CD14-positive monocyte (primary cell): ENCODE results near the gene MCF2L. TPM values are rescaled to one million over a fixed set of nuclear protein-coding genes. Genes with fewer than 3 reads are reported as not detected.
A peak's percentile ranks its signal among the peaks of the same experiment; 100 is the strongest.

ENCODE experiments used
- DNase-seq, 3 donors: peaks; one replicate each; pipeline ENCODE4 v3.0.0-alpha.2; 2011 to 2022
- H2AFZ ChIP-seq: 2 replicates; pipeline ENCODE4 v1.6.0; 2012; ENCODE audit warnings: mild to moderate bottlenecking, low read depth, low read length, inconsistent platforms; ENCODE audit not compliant: insufficient read depth, poor library complexity, severe bottlenecking
- H3K27ac ChIP-seq, 2 donors: 1 replicate in 1 of 2; 2 replicates in 1 of 2; pipeline ENCODE4 v1.5.1; 2012 to 2013; ENCODE audit warnings: low read length in 2 of 2, control low read depth in 1 of 2, inconsistent platforms in 1 of 2, low read depth in 1 of 2, mild to moderate bottlenecking in 1 of 2
- H3K27me3 ChIP-seq, 2 donors: one replicate each; pipeline versions ENCODE4 v1.6.0 to v1.6.1; 2011 to 2013; ENCODE audit warnings: low read length in 2 of 2; ENCODE audit not compliant: control insufficient read depth in 2 of 2, insufficient read depth in 2 of 2
- H3K36me3 ChIP-seq, 2 donors: replicated peaks in 1 of 2; 1 replicate in 1 of 2; 2 replicates in 1 of 2; pipeline versions ENCODE4 v1.5.1 to v1.6.1; 2012 to 2013; ENCODE audit warnings: low read length in 2 of 2, control low read depth in 1 of 2, inconsistent platforms in 1 of 2, mild to moderate bottlenecking in 1 of 2; ENCODE audit not compliant: insufficient read depth in 2 of 2, control insufficient read depth in 1 of 2
- H3K4me1 ChIP-seq, 2 donors: 1 replicate in 1 of 2; 2 replicates in 1 of 2; pipeline versions ENCODE4 v1.5.1 to v1.6.1; 2012 to 2013; ENCODE audit warnings: low read length in 2 of 2, control low read depth in 1 of 2, inconsistent platforms in 1 of 2, mild to moderate bottlenecking in 1 of 2, moderate library complexity in 1 of 2; ENCODE audit not compliant: insufficient read depth in 2 of 2, control insufficient read depth in 1 of 2
- H3K4me2 ChIP-seq: replicated peaks from 2 replicates; pipeline ENCODE3; 2012; ENCODE audit warnings: low read length, moderate library complexity, mild to moderate bottlenecking; ENCODE audit not compliant: poor library complexity, severe bottlenecking; ENCODE audit errors: extremely low read depth
- H3K4me3 ChIP-seq, 3 experiments: fragments of 200-600 bp in 1 of 3; sonication (generic) in 1 of 3; replicated peaks in 1 of 3; 1 replicate in 2 of 3; 2 replicates in 1 of 3; pipeline ENCODE4 v1.5.1; 2011 to 2013; ENCODE audit warnings: low read length in 3 of 3, mild to moderate bottlenecking in 3 of 3, control low read depth in 2 of 3, low read depth in 2 of 3, inconsistent platforms in 1 of 3, moderate library complexity in 1 of 3
- H3K79me2 ChIP-seq: 2 replicates; pipeline ENCODE4 v1.6.0; 2012; ENCODE audit warnings: mild to moderate bottlenecking, control low read depth, inconsistent platforms, low read length, moderate library complexity; ENCODE audit not compliant: insufficient read depth
- H3K9ac ChIP-seq: 2 replicates; pipeline ENCODE4 v1.6.0; 2017; ENCODE audit warnings: low read length, mild to moderate bottlenecking; ENCODE audit not compliant: insufficient read depth, poor library complexity, severe bottlenecking
- H3K9me3 ChIP-seq, 2 donors: replicated peaks in 1 of 2; 1 replicate in 1 of 2; 2 replicates in 1 of 2; pipeline versions ENCODE4 v1.5.1 to v1.6.1; 2012 to 2013; ENCODE audit warnings: low read length in 2 of 2, control low read depth in 1 of 2; ENCODE audit not compliant: control insufficient read depth in 1 of 2, insufficient read depth in 1 of 2
- H4K20me1 ChIP-seq: 2 replicates; pipeline ENCODE4 v1.6.0; 2012; ENCODE audit warnings: mild to moderate bottlenecking, low read length, control low read depth, moderate library complexity; ENCODE audit not compliant: insufficient read depth
- H3K27ac Mint-ChIP-seq, 7 donors: one replicate each; pipeline ENCODE4 v1.8.0; 2020; ENCODE audit warnings: mild to moderate bottlenecking in 7 of 7, mixed read lengths in 7 of 7, moderate library complexity in 6 of 7, inconsistent platforms in 2 of 7
- H3K27me3 Mint-ChIP-seq, 3 donors: one replicate each; pipeline ENCODE4 v1.8.0; 2021 to 2022; ENCODE audit warnings: low read depth in 3 of 3, mild to moderate bottlenecking in 3 of 3, mixed read lengths in 3 of 3, moderate library complexity in 3 of 3, inconsistent platforms in 1 of 3
- H3K36me3 Mint-ChIP-seq, 2 donors: one replicate each; pipeline ENCODE4 v1.8.0; 2020; ENCODE audit warnings: mixed read lengths in 2 of 2, inconsistent platforms in 1 of 2, mild to moderate bottlenecking in 1 of 2
- H3K4me1 Mint-ChIP-seq: one replicate; pipeline ENCODE4 v1.8.0; 2020; ENCODE audit warnings: mild to moderate bottlenecking, mixed read lengths
- H3K4me3 Mint-ChIP-seq, 2 donors: one replicate each; pipeline ENCODE4 v1.8.0; 2020; ENCODE audit warnings: mild to moderate bottlenecking in 2 of 2, mixed read lengths in 2 of 2, moderate library complexity in 1 of 2
- H3K9me3 Mint-ChIP-seq, 7 donors: one replicate each; pipeline ENCODE4 v1.8.0; 2020 to 2022; ENCODE audit warnings: mixed read lengths in 7 of 7, mild to moderate bottlenecking in 6 of 7, moderate library complexity in 6 of 7, inconsistent platforms in 2 of 7
- CTCF ChIP-seq: fragments of 200-600 bp; IDR thresholded peaks from one replicate; pipeline ENCODE4 v1.8.0; 2022; ENCODE audit warnings: antibody characterized with exemption, mild to moderate bottlenecking
- WGBS: methylation state at CpG from one replicate; pipeline ENCODE4 v1.1.5; 2013; ENCODE audit warnings: missing lambda C conversion rate; ENCODE audit not compliant: insufficient coverage; 5-methylcytosine and 5-hydroxymethylcytosine counted together
- intact Hi-C, 2 donors: fragments of 100-400 bp; cut with micrococcal nuclease; formaldehyde crosslinking; loops; one replicate each; pipeline versions ENCODE4 v1.15.0 to v1.15.1; 2023
- polyA plus RNA-seq, 3 donors: library from polyadenylated mRNA; depleted of rRNA in 1 of 3; unstranded in 2 of 3; stranded (reverse) in 1 of 3; fragments of 300-500 nt in 2 of 3; fragments of >200 nt in 1 of 3; fragmentation: Illumina TruSeq in 2 of 3; gene quantifications; 1 replicate in 2 of 3; 2 replicates in 1 of 3; pipeline ENCODE4 v1.2.3, GENCODE V29; 2012 to 2021

MCF2L gene
- polyA plus RNA-seq, 3 donors = not detected

GRCh38 chr13:113143466-113144254 lies 174.6 kb downstream of the MCF2L start:
- no peak for DNase-seq
- intact Hi-C loops = no loop called here
- Histone ChIP-seq H3K27ac (no peak overlapping the region), H4K20me1 (no peaks in the 10 kb centered on the region), H2AFZ (no peak overlapping the region), H3K4me1 (no peaks in the 10 kb centered on the region), H3K27me3 (no peaks in the 10 kb centered on the region), H3K4me2 (no peak overlapping the region), H3K9me3 (no peaks in the 10 kb centered on the region), H3K9ac (no peak overlapping the region), H3K36me3 (no peaks in the 10 kb centered on the region), H3K4me3 (no peak overlapping the region), H3K79me2 (no peaks in the 10 kb centered on the region)
- no peak for TF ChIP-seq CTCF
- Mint-ChIP-seq H3K9me3 (peaks cover 2 to 9% (median 5%) of the 10 kb centered on the region in 7 donors), H3K4me3 (no peak overlapping the region), H3K27ac (peak overlapping the region in 1 of 7 donors; percentile 42), H3K4me1 (peaks cover 2% of the 10 kb centered on the region), H3K27me3 (peaks cover 5 to 10% (median 9%) of the 10 kb centered on the region in 3 donors), H3K36me3 (no peaks in the 10 kb centered on the region)
- 95% methylated on average over 39 of the region's 39 CpGs for WGBS

- Histone ChIP-seq H3K4me2 (no peak overlapping the region), H3K9ac (no peak overlapping the region), H3K4me1 (no peaks in the 10 kb centered on the region), H3K36me3 (no peaks in the 10 kb centered on the region), H3K4me3 (no peak overlapping the region), H3K9me3 (no peaks in the 10 kb centered on the region), H3K79me2 (no peaks in the 10 kb centered on the region), H4K20me1 (no peaks in the 10 kb centered on the region), H3K27ac (no peak overlapping the region), H3K27me3 (no peaks in the 10 kb centered on the region), H2AFZ (no peak overlapping the region)
- no peak for DNase-seq
- Mint-ChIP-seq H3K4me1 (no peaks in the 10 kb centered on the region), H3K36me3 (no peaks in the 10 kb centered on the region), H3K27ac (no peak overlapping the region), H3K4me3 (no peak overlapping the region), H3K27me3 (peaks cover 5 to 9% (median 8%) of the 10 kb centered on the region in 3 donors), H3K9me3 (peaks cover 2 to 9% (median 5%) of the 10 kb centered on the region in 7 donors)
- TF ChIP-seq CTCF = no peak
- intact Hi-C loops = no loop called here
- WGBS = 92% methylated on average over 6 of the region's 12 CpGs
Measured at GRCh38 chr13:113144255-113144629, 175.2 kb downstream of the MCF2L start.
